Activated CD4-positive, alpha-beta T cell treated with anti-CD3 and anti-CD28 coated beads for 24 hours (primary cell): ENCODE data around the gene ZNF468.
A peak's percentile ranks its signal among the peaks of the same experiment; 100 is the strongest.
"Not testable (repeated sequence)": the region's sequence is repeated elsewhere in the genome, so short reads cannot be mapped to it uniquely, and the experiment has no call there.

Source experiments
- DNase-seq, 2 donors: peaks; one replicate each; pipeline ENCODE4 v3.0.0-alpha.2; 2020; ENCODE audit warnings: low read depth in 2 of 2

The ZNF468 gene

GRCh38 chr19:52857378-52858191 lies at the start of gene ZNF468:
Gene ZNF468, minus strand, starts transcription at chr19:52857619. Its CDS starts 3,347 bp downstream, at chr19:52854272.
- DNase-seq, result peak; percentile 47 to 50

- not testable (repeated sequence) for DNase-seq
Measured at GRCh38 chr19:52904052-52904780, 46.8 kb upstream of the ZNF468 start.

- DNase-seq, result no peak
Measured at GRCh38 chr19:52901842-52902241, 44.4 kb upstream of the ZNF468 start.

- not testable (repeated sequence) for DNase-seq
Measured at GRCh38 chr19:52898596-52898995, 41.2 kb upstream of the ZNF468 start.

DNA sequence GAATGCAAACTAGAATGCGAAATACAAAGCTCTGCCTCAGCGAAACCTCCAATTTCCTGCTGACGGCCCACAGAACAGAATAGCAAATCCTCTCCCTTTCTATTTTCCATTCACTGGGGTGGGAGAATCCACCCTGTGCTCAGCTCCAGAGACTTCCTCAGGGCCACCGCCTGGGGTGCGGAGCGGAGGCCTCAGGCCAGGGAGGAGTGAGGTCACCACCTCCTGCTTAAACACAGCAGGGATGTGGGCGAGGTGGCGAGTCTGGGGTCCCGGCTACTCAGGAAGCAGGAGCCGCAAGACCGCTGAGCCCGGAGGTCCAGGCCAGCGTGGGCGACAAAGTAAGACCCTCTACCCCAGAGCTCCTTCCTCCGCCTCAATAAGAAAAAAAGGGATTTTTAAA lies 40.7 kb upstream of the ZNF468 start:
- no peak for DNase-seq

- DNase-seq, result peak; percentile 69 to 83
Measured at GRCh38 chr19:52897138-52897935, 39.9 kb upstream of the ZNF468 start, which contains the start of gene ZNF320. Gene ZNF320, minus strand, starts transcription at chr19:52897635. Its CDS starts 7,380 bp downstream, at chr19:52890255.

DNA sequence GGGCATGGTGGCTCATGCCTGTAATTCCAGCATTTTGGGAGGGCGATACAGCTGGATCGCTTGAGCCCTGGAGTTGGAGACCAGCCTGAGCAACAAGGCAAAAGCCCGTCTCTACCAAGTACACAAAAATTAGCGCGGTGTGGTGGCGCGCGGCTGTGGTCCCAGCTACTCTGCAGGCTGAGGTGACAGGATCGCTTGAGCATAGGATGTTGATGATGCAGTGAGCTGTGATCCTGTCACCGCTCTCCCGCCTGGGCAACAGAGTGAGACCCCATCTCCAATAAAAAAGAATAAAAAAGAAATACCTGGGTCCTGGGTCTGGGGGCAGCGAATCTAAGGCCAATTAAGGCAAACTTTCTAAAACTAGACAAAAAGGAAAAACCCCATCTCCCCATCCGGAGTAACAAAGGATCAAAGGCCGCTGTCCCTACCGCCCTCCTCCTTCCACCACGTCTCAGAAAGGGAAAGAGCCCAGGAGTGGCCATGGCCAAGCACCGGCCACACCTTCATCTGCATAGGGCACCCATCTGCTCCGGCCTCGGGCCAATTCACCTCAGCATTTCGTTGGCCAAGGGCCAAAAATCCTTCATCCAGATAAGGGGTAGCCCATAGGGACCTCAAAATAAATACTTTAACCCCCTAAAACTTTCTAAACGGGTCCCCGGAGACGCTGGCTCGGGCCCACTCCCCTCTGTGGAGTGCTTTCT lies 39.2 kb upstream of the ZNF468 start:
- no peak for DNase-seq

DNA sequence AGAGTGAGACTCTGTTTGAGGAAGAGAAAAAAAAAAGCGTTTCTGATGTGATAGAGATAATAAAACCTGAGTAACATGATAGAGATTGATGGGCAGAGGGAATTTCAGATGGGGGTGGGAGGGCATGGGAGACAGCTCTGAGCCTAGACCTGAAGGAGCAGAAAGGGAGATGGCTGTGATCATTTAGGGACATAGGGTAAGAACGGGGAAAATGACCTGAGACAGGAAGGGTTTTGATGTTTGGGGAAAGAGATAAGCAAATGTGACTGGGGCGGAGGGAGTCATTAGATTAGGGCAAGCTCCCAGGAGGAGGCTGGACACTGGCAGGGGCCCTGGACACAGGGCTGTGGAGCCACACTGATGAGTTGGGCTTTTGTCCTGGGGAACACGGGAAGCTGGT lies 33.9 kb upstream of the ZNF468 start:
- no peak for DNase-seq

GRCh38 chr19:52889931-52890330 lies 32.5 kb upstream of the ZNF468 start:
- DNase-seq, result no peak

DNA sequence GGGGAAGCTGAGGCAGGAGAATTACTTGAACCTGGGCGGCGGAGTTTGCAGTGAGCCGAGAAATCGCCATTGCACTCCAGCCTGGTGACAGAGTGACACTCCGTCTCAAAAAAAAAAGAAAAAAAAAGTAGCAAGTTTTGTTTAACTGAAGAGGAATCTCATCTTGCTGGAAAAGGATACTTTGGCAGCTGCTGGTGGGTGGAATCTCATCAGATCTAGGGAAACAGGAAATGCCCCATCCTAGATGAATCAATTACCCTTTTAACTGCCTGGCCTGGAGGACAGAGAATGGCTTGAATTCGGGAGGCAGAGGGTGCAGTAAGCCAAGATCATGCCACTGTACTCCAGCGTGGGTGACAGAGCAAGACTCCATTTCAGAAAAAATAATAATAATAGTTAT lies 31.7 kb upstream of the ZNF468 start:
- DNase-seq, result no peak

- DNase-seq, result no peak
Measured at GRCh38 chr19:52880895-52881389, 23.5 kb upstream of the ZNF468 start.

- DNase-seq, result not testable (repeated sequence)
Measured at GRCh38 chr19:52872996-52873395, 15.6 kb upstream of the ZNF468 start.

DNA sequence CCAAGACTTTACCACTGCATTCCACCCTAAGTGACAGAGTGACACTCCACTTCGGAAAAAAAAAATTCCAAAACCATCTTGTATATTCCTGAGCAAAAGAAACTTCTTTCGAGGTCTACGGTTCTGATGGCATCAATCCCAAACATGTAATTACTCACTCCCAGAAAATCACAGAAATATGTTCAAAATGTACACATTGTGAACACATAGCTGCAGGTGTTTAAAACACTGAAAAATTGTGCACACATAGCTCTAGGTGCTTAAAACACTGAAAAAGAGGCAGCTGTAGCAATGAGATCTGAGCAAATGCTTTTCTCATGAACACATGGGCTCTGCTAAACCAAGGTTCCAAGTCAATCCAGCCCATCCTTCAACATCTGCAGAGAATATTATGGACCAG lies 14.0 kb upstream of the ZNF468 start:
- DNase-seq, result no peak

DNA sequence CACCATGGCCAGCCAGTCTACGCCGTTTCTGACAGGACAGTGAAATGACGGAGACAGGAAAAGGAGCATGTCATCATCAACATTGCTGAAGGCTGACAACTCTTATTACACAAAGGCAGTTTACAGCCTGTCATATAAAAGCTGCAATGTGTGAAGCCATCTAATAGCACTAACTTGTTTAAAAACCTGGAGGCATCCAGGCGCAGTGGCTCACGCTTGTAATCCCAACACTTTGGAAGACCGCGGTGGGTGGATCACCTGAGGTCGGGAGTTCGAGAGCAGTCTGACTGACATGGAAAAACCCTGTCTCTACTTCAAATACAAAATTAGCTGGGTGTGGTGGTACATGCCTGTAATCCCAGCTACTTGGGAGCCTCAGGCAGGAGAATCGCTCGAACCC lies 10.6 kb upstream of the ZNF468 start:
- not testable (repeated sequence) for DNase-seq

DNA sequence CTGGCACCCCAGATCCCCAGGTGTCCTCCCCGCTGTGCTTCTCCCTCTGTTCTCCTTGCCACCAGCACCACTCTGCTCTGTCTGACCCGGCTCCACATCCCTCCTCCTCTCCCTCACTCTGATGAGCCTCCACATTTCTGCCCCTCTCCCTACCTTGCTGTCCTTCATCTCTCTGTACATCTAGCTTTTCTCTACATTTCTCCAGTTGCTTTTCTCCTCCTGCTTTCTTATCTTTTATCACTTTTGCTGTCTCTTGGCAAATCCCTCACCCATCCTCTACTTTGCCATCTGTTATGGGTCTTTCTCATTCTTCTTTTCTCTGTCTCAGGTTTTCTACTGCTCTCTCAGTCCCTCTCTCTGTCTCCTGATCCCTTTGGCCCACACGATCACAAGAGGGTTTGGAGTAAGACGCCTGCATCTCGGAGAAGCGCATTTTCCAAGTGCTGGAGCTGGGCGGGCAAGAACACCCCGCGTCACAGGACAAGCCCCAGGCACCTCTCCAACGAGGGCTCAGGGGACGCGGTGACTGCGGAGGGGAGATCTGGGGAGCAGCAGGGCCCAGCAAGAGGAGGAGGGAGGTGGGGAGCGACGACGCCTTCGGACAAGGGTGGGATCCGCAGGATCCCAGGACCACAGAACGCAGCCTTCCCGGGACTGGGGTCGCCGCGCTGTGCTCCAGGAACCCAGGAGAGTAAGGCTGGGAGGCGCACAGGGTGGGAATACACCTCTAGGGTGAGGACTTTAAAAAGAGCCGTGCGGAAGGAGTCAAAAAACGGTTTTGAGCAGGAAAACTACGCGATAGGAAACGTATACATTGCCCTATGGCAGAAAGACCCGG lies 660 bp downstream of the ZNF468 start:
- not testable (repeated sequence) for DNase-seq

GRCh38 chr19:52847352-52847751 lies 10.1 kb downstream of the ZNF468 start:
- not testable (repeated sequence) for DNase-seq

GRCh38 chr19:52840825-52841465 lies 16.5 kb downstream of the ZNF468 start:
- DNase-seq, result not testable (repeated sequence)

- not testable (repeated sequence) for DNase-seq
Measured at GRCh38 chr19:52834289-52834688, 23.1 kb downstream of the ZNF468 start.

DNA sequence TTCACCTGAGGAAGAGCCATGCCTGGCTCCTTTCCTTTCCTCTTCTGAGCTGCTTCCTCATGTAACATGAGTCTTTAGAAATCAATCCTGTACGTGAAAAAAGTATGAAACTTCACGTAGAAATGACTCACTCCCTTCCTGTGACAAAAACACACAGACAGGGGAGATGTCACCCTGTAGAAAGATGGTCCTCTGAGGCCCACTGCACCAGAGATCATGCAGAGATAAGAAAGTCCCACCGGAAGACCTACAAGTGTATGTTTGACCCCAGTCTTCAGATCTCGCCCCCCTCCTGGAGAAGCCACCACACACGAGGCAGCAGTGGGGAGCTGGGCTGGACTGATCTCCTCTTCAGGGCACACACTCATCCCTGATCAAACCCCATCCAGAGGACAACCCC lies 23.9 kb downstream of the ZNF468 start:
- DNase-seq, result not testable (repeated sequence)

DNA sequence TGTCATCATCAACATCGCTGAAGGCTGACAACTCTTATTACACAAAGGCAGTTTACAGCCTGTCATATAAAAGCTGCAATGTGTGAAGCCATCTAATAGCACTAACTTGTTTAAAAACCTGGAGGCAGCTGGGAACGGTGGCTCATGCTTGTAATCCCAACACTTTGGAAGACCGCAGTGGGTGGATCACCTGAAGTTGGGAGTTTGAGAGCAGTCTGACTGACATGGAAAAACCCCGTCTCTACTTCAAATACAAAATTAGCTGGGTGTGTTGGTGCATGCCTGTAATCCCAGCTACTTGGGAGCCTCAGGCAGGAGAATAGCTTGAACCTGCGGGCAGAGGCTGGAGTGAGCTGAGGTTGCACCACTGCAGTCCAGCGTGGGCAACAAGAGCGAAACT lies 27.6 kb downstream of the ZNF468 start:
- not testable (repeated sequence) for DNase-seq
